Stimulated activated CD4-positive, alpha-beta T cell treated with anti-CD3 and anti-CD28 coated beads, Interleukin-1b, Interleukin-23, amount 100 ng/mL, for 48 hours (primary cell): ENCODE data around the gene ALX1.
"Not testable (repeated sequence)": the region's sequence is repeated elsewhere in the genome, so short reads cannot be mapped to it uniquely, and the experiment has no call there.

ENCODE experiments used
- DNase-seq: peaks from one replicate; pipeline ENCODE4 v3.0.0-alpha.2; 2020

The ALX1 gene

DNA sequence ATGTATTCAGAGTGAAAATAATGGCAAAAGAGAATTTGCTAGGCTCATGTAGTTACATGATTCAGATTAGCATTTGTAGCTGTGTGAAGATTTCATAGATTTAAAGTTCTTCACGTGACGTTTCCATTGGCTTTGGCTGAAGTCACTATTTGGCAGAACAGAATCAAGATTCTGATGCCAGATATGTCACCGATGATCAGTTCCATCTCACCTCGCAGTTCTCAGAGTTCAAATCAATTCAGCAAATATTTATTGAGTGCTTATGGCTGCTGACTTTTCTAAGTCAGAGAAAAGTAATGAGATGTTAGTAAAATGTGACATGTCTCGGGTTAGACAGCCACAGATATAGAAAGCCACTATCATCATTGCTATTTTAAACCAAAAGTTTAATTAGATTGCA is 28.4 kb downstream of the ALX1 start:
- DNase-seq = no peak

DNA sequence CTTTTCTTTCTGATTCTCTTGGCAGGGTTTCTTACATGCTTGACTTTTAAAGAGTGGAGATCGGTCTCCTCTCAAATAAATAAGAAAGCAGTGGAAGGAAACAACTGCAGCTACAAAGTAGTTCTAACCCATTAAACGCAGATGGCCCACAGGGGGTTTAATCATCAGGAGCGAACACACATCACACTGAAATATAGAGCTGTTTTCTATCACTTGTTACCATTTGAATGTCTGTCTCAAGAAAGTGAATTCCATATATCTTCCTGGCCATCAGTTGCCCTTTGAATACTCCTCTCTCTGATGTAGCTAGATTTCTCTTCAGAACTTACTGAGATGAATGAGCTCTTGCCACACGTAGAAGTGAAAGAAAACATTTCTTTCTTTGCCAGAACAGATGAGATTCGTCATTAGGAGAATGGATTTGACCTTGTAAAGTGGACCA is 29.1 kb downstream of the ALX1 start:
- no peak for DNase-seq

DNA sequence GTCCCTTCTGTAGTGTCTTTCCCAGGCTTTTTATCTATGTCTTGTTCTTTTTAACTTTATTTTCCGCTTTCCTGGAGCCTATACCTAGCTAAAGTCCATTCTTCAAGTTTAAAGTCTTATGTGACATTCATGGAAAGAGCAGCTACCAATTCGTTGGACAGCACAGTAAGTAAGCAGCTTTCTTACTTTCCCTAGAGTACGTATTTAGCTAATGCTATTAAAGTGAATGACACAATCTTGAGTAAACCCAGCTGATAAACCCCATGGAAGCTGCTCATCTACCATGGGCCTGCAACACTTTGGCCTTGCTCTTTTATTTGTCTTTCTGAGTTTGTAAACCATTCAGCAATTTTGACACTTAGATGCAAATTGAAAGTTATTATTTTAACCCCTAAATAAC is 30.0 kb downstream of the ALX1 start:
- no peak for DNase-seq

DNA sequence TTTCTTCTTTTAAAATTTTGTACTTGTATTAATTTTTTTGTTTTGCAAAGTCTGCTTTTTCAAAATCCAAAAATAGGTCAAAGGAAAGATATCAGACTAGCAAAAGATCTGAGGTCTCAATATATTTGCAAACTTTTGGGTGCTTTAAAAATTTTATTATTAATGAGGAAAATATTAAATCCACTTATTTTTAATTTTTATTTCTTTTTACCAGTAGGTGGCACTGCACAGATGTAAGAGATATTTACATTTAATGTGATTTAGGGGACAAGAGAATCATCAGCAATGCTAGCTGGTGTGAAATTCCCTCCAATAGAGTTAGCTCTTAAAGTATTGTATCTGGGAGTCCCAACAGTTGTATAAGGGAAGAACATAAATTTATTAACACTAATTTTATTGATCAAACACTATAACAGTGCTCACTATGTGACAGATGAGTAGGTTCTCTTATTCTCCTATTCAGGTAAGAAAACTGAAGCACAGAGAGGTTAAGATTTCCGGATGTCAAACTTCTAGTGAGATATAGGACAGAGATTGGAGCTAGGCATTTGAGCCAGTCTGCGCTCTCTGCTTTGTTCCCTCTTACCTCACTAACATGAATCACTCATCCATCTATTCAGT is 30.5 kb downstream of the ALX1 start:
- no peak for DNase-seq

DNA sequence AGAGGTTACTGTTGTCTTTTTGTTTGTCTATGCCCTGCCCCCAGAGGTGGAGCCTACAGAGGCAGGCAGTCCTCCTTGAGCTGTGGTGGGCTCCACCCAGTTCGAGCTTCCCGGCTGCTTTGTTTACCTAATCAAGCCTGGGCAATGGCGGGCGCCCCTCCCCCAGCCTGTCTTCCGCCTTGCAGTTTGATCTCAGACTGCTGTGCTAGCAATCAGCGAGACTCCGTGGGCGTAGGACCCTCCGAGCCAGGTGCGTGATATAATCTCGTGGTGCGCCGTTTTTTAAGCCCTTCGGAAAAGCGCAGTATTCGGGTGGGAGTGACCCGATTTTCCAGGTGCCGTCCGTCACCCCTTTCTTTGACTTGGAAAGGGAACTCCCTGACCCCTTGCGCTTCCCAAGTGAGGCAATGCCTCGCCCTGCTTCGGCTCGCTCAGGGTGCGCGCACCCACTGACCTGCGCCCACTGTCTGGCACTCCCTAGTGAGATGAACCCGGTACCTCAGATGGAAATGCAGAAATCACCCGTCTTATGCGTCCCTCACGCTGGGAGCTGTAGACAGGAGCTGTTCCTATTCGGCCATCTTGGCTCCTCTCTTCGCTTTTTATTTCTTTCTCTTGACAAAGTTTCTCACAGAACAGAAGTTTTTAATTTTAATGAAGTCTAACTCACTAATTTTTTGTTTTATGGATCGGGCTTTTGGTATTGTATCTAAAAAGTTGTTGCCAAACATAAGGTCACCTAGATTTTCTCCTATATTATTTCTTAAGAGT is 38.0 kb downstream of the ALX1 start:
- not testable (repeated sequence) for DNase-seq

DNA sequence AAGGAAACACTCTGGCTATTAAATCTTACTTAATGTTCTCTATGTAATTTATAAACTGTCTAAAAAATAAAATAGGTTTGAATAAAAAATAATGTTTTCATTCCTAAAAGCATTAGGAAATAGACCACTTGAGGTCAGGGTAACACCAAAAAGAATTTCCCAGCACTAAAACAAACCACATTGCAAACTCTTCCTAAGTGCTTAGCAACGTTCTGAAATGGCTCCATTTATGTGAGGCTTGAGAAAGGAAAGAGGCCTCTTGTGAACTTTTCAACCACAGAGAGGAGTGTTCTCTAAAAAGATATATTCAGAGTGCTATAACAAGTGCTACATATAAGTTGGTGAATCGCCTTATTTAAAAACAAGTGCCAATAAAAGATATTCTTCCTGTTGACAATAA is 42.7 kb downstream of the ALX1 start:
- no peak for DNase-seq

DNA sequence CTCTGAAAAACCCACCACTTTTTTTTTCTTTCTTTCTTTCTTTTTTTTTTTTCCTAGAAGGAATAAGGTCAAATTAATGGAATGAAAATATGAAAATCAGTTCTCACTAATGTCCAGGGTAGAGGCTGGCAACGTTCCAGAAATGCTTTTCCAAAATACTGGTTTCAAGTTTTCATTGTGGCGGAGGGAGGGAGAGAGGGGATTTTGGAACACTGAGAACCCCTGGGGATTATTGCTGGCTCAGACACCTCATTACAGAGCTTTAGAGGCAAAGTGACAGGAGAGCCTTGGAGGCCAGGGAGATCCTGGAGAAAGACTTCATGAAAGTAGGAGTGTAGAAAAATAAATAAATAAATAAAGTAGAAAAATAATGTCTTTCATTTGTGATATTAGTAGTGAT is 45.4 kb downstream of the ALX1 start:
- DNase-seq = no peak

DNA sequence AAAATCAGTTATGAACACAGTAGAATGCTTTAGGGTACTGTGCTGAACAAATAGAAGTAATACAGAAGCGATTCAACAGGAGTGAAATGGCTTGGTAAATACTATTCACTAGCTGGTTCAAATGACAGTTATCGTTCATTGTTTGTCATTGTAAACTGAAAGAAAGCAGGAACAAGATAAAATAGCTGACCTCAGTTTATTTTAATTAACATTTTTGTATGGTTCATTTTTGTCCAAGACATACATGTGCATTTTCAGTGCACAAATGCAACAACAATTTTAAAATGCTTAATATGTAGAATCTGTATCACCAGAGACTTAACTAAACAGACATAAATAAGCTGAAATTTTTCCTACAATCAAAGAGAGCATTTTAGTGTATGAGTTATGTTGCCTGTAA is 49.9 kb downstream of the ALX1 start:
- DNase-seq = no peak

DNA sequence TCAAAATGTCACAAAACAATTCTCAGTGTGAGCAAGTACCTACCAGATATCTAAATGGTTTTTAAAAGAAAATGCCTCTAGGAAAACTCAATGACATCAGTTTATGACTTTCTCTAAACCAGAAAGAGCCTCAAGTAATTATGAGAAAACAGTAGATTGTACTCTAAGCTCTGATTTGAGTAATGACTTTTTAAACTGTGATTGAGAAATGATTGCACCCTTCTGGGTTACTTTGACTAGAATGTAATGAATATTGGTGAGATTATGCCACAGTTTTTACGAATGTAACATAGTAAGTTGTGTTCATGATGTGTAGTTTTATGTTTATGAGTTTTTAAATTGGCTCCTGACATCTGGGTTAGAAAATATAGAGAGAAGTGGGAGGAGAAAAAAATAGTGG is 68.8 kb downstream of the ALX1 start:
- DNase-seq = no peak

DNA sequence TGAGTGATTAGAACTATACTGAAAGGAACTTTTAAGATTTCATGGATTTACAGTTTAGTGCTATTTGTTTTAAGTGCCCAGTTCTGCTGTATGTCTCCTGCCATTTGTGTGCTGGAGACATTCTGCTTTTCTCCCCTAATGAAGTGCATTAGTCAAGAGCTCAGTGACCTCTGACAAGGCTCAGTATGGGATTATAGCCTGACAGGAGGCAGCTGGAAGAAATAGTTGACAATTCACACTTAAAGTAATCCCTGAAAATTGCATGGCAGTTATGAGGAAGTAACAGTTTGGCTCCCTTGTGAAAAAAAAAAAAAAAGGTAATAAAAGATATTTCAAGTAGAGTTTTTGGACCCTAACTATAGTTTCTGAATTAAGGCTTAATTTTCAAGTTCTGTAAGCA is 70.3 kb downstream of the ALX1 start:
- DNase-seq = no peak
